Liver (tissue), 9 donors: ENCODE measurements around the gene SLC39A10. TPM values are rescaled to one million over a fixed set of nuclear protein-coding genes. Genes with fewer than 3 reads are reported as not detected.

ENCODE experiments used
- DNase-seq: peaks from one replicate; pipeline ENCODE4 v3.0.0-alpha.2; 2017; ENCODE audit warnings: low spot score
- H3K27ac ChIP-seq, 2 donors: one replicate each; pipeline ENCODE4 v1.7.0; 2013; ENCODE audit warnings: inconsistent platforms in 2 of 2, low read length in 2 of 2, control low read depth in 1 of 2, low read depth in 1 of 2, mild to moderate bottlenecking in 1 of 2
- H3K27me3 ChIP-seq, 4 donors: one replicate each; pipeline versions ENCODE4 v1.6.1 to v1.7.0; 2013; ENCODE audit warnings: low read length in 3 of 4, inconsistent platforms in 1 of 4, mild to moderate bottlenecking in 1 of 4, moderate library complexity in 1 of 4; ENCODE audit not compliant: control insufficient read depth in 4 of 4, insufficient read depth in 4 of 4
- H3K36me3 ChIP-seq, 4 donors: one replicate each; pipeline versions ENCODE4 v1.6.1 to v1.7.0; 2013; ENCODE audit warnings: low read length in 3 of 4, mild to moderate bottlenecking in 3 of 4, low read depth in 1 of 4, moderate library complexity in 1 of 4; ENCODE audit not compliant: control insufficient read depth in 4 of 4, insufficient read depth in 3 of 4
- H3K4me1 ChIP-seq, 4 donors: one replicate each; pipeline versions ENCODE4 v1.6.1 to v1.7.0; 2013; ENCODE audit warnings: low read length in 3 of 4, mild to moderate bottlenecking in 3 of 4, moderate library complexity in 1 of 4; ENCODE audit not compliant: control insufficient read depth in 4 of 4, insufficient read depth in 4 of 4
- H3K4me3 ChIP-seq, 3 donors: one replicate each; pipeline versions ENCODE4 v1.6.1 to v1.7.0; 2013; ENCODE audit warnings: low read length in 3 of 3, control low read depth in 1 of 3, low read depth in 1 of 3, mild to moderate bottlenecking in 1 of 3
- H3K9ac ChIP-seq, 2 donors: one replicate each; pipeline ENCODE4 v1.7.0; 2013; ENCODE audit warnings: low read length in 2 of 2, mild to moderate bottlenecking in 2 of 2, moderate library complexity in 2 of 2, control low read depth in 1 of 2, low read depth in 1 of 2
- H3K9me3 ChIP-seq, 4 donors: one replicate each; pipeline versions ENCODE4 v1.6.1 to v1.7.0; 2013; ENCODE audit warnings: low read length in 3 of 4; ENCODE audit not compliant: control insufficient read depth in 4 of 4
- CTCF ChIP-seq: fragments of 150-350 bp; IDR thresholded peaks from 2 replicates; pipeline ENCODE4 v1.5.1; 2017; ENCODE audit warnings: improper control_type of control experiment, low read depth, low read length; ENCODE audit not compliant: missing input control
- EGR1 ChIP-seq, 2 donors: IDR thresholded peaks; 2 replicates each; pipeline ENCODE4 v1.6.1; 2016 to 2018; ENCODE audit warnings: antibody characterized with exemption in 2 of 2, low read depth in 2 of 2
- FOXA1 ChIP-seq: IDR thresholded peaks from 2 replicates; pipeline ENCODE4 v1.6.1; 2016; ENCODE audit warnings: antibody characterized with exemption
- FOXA2 ChIP-seq: IDR thresholded peaks from 2 replicates; pipeline ENCODE4 v1.6.1; 2016; ENCODE audit warnings: antibody characterized with exemption
- GABPA ChIP-seq, 2 donors: IDR thresholded peaks in 1 of 2; conservative IDR thresholded peaks in 1 of 2; 2 replicates each; pipeline ENCODE4 v1.6.1; 2016; ENCODE audit warnings: antibody characterized with exemption in 2 of 2, mild to moderate bottlenecking in 1 of 2, moderate library complexity in 1 of 2
- HNF4A ChIP-seq, 2 donors: conservative IDR thresholded peaks; 2 replicates each; pipeline ENCODE4 v1.6.1; 2016; ENCODE audit warnings: antibody characterized with exemption in 2 of 2, mild to moderate bottlenecking in 2 of 2
- HNF4G ChIP-seq: IDR thresholded peaks from 2 replicates; pipeline ENCODE4 v1.6.1; 2016; ENCODE audit warnings: antibody characterized with exemption
- JUND ChIP-seq, 2 donors: IDR thresholded peaks; 2 replicates each; pipeline ENCODE4 v1.6.1; 2016; ENCODE audit warnings: antibody characterized with exemption in 2 of 2
- MAX ChIP-seq: IDR thresholded peaks from 2 replicates; pipeline ENCODE4 v1.6.1; 2016; ENCODE audit warnings: antibody characterized with exemption
- NR2F2 ChIP-seq: IDR thresholded peaks from 2 replicates; pipeline ENCODE4 v1.6.1; 2016; ENCODE audit warnings: antibody characterized with exemption
- RAD21 ChIP-seq, 2 donors: IDR thresholded peaks; 2 replicates each; pipeline ENCODE4 v1.6.1; 2016; ENCODE audit warnings: antibody characterized with exemption in 2 of 2, mild to moderate bottlenecking in 2 of 2
- RXRA ChIP-seq, 2 donors: IDR thresholded peaks; 2 replicates each; pipeline ENCODE4 v1.6.1; 2017 to 2018; ENCODE audit warnings: antibody characterized with exemption in 2 of 2, mild to moderate bottlenecking in 1 of 2
- SP1 ChIP-seq: IDR thresholded peaks from 2 replicates; pipeline ENCODE4 v1.6.1; 2018; ENCODE audit warnings: antibody characterized with exemption, mild to moderate bottlenecking
- TAF1 ChIP-seq: conservative IDR thresholded peaks from 2 replicates; pipeline ENCODE4 v1.6.1; 2016; ENCODE audit warnings: antibody characterized with exemption, mild to moderate bottlenecking
- YY1 ChIP-seq: IDR thresholded peaks from 2 replicates; pipeline ENCODE4 v1.6.1; 2016; ENCODE audit warnings: antibody characterized with exemption, mild to moderate bottlenecking
- ZBTB33 ChIP-seq: IDR thresholded peaks from 2 replicates; pipeline ENCODE4 v1.6.1; 2016; ENCODE audit warnings: antibody characterized with exemption
- WGBS: extraction: QIAGEN DNeasy Blood & Tissue Kit; methylation state at CpG from one replicate; pipeline ENCODE4 v1.1.7; 2013; 5-methylcytosine and 5-hydroxymethylcytosine counted together
- polyA plus RNA-seq, 2 donors: library from polyadenylated mRNA; stranded (reverse) in 1 of 2; unstranded in 1 of 2; fragments of 200-250 nt in 1 of 2; fragments of >200 nt in 1 of 2; fragmentation: Nextera tagmentation in 1 of 2; extraction: Ambion mirVana in 1 of 2; gene quantifications; one replicate each; pipeline versions ENCODE4 v1.2.1 to v1.2.3, GENCODE V29; 2013 to 2015
- total RNA-seq, 2 donors: library from RNA; depleted of rRNA; stranded (reverse); fragments of >200 nt; gene quantifications; one replicate each; pipeline ENCODE4 v1.2.3, GENCODE V29; 2014
- TF ChIP-seq, protein P1 (sequence below): IDR thresholded peaks from 2 replicates; pipeline ENCODE4 v1.6.1; 2016; ENCODE audit warnings: antibody characterized with exemption, mild to moderate bottlenecking
- TF ChIP-seq, protein P2 (sequence below): IDR thresholded peaks from 2 replicates; pipeline ENCODE4 v1.6.1; 2016; ENCODE audit warnings: antibody characterized with exemption
- donor health status: healthy.
- donor health status: healthy.
- donor health status: healthy.
- donor health status: healthy.
- donor health status: healthy.

SLC39A10 gene
- total and polyA plus RNA-seq, 4 donors: 0.98 to 7.5 (median 3.4) TPM

GRCh38 chr2:195626507-195626906 is 30.5 kb upstream of the SLC39A10 start:
- TF ChIP-seq RXRA (IDR thresholded peaks at IDR 0.05): no peak
- no peak for TF ChIP-seq TAF1
- TF ChIP-seq RAD21 (IDR thresholded peaks at IDR 0.05): no peak
- TF ChIP-seq ZBTB33: no peak
- no peak for TF ChIP-seq JUND (IDR thresholded peaks at IDR 0.05)
- TF ChIP-seq, protein P1, sequence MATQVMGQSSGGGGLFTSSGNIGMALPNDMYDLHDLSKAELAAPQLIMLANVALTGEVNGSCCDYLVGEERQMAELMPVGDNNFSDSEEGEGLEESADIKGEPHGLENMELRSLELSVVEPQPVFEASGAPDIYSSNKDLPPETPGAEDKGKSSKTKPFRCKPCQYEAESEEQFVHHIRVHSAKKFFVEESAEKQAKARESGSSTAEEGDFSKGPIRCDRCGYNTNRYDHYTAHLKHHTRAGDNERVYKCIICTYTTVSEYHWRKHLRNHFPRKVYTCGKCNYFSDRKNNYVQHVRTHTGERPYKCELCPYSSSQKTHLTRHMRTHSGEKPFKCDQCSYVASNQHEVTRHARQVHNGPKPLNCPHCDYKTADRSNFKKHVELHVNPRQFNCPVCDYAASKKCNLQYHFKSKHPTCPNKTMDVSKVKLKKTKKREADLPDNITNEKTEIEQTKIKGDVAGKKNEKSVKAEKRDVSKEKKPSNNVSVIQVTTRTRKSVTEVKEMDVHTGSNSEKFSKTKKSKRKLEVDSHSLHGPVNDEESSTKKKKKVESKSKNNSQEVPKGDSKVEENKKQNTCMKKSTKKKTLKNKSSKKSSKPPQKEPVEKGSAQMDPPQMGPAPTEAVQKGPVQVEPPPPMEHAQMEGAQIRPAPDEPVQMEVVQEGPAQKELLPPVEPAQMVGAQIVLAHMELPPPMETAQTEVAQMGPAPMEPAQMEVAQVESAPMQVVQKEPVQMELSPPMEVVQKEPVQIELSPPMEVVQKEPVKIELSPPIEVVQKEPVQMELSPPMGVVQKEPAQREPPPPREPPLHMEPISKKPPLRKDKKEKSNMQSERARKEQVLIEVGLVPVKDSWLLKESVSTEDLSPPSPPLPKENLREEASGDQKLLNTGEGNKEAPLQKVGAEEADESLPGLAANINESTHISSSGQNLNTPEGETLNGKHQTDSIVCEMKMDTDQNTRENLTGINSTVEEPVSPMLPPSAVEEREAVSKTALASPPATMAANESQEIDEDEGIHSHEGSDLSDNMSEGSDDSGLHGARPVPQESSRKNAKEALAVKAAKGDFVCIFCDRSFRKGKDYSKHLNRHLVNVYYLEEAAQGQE: no peak
- TF ChIP-seq YY1: no peak
- no peak for TF ChIP-seq FOXA2
- no peak for TF ChIP-seq FOXA1
- no peak for TF ChIP-seq SP1
- TF ChIP-seq GABPA (IDR thresholded peaks at IDR 0.05 in 1 of 2, conservative IDR thresholded peaks at IDR 0.05 in 1 of 2): no peak
- TF ChIP-seq, protein P2, sequence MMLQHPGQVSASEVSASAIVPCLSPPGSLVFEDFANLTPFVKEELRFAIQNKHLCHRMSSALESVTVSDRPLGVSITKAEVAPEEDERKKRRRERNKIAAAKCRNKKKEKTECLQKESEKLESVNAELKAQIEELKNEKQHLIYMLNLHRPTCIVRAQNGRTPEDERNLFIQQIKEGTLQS: no peak
- TF ChIP-seq HNF4A (conservative IDR thresholded peaks at IDR 0.05): no peak
- TF ChIP-seq HNF4G: no peak
- no peak for TF ChIP-seq MAX
- no peak for TF ChIP-seq CTCF
- TF ChIP-seq EGR1 (IDR thresholded peaks at IDR 0.05; ENCODE audit: low read depth in 2 of 2): no peak
- TF ChIP-seq NR2F2: no peak
- Histone ChIP-seq H3K4me3 (no peak overlapping the region), H3K4me1 (no peaks in the 10 kb centered on the region), H3K27ac (no peak overlapping the region), H3K9me3 (no peaks in the 10 kb centered on the region), H3K27me3 (no peaks in the 10 kb centered on the region), H3K9ac (no peak overlapping the region), H3K36me3 (no peaks in the 10 kb centered on the region)
- DNase-seq: no peak
- 86% methylated on average over 2 of the region's 2 CpGs for WGBS
